GM23338 (cell line): Measurements from ENCODE around the gene CCDC9B. TPM values are rescaled to one million over a fixed set of nuclear protein-coding genes. Genes with fewer than 3 reads are reported as not detected.

Experiments
- ATAC-seq: fragments of 200-7000 bp; cut with Tn5 transposase; 3 replicates; pipeline ENCODE4 v1.9.1; 2020
- DNase-seq: peaks from one replicate; pipeline ENCODE4 v3.0.0-alpha.2; 2015; ENCODE audit warnings: low spot score
- H2AFZ ChIP-seq: fragments of 200-600 bp; sonication (generic); 2 replicates; pipeline ENCODE4 v1.8.0; 2016; ENCODE audit warnings: antibody characterized with exemption, mild to moderate bottlenecking, moderate library complexity
- H3F3A ChIP-seq: fragments of 200-600 bp; sonication (generic); replicated peaks from 2 replicates; pipeline ENCODE4 v1.8.0; 2017; ENCODE audit warnings: antibody characterized with exemption, mixed run types, low read depth
- H3K27ac ChIP-seq: fragments of 200-600 bp; sonication (generic); 2 replicates; pipeline ENCODE4 v1.6.1; 2016; ENCODE audit warnings: low read depth
- H3K27me3 ChIP-seq: fragments of 200-600 bp; sonication (generic); 2 replicates; pipeline ENCODE4 v1.8.0; 2016; ENCODE audit warnings: mild to moderate bottlenecking, mixed run types, moderate library complexity; ENCODE audit not compliant: insufficient read depth
- H3K36me3 ChIP-seq: fragments of 200-600 bp; sonication (generic); 2 replicates; pipeline ENCODE4 v1.8.0; 2016; ENCODE audit warnings: mild to moderate bottlenecking; ENCODE audit not compliant: insufficient read depth
- H3K4me1 ChIP-seq: fragments of 200-600 bp; sonication (generic); 2 replicates; pipeline ENCODE4 v1.8.0; 2016; ENCODE audit warnings: mild to moderate bottlenecking, moderate library complexity; ENCODE audit not compliant: insufficient read depth
- H3K4me2 ChIP-seq: fragments of 200-600 bp; sonication (generic); 2 replicates; pipeline ENCODE4 v1.7.1; 2017; ENCODE audit warnings: mixed run types
- H3K4me3 ChIP-seq: fragments of 200-600 bp; sonication (generic); 2 replicates; pipeline ENCODE4 v1.6.1; 2016; ENCODE audit warnings: mixed run types
- H3K79me2 ChIP-seq: fragments of 200-600 bp; sonication (generic); replicated peaks from 2 replicates; pipeline ENCODE4 v1.8.0; 2017; ENCODE audit warnings: mild to moderate bottlenecking; ENCODE audit not compliant: insufficient read depth
- H3K9me2 ChIP-seq: fragments of 200-600 bp; sonication (generic); 2 replicates; pipeline ENCODE4 v1.8.0; 2017; ENCODE audit not compliant: insufficient read depth
- H4K20me1 ChIP-seq: fragments of 200-600 bp; sonication (generic); replicated peaks from 2 replicates; pipeline ENCODE4 v1.8.0; 2017; ENCODE audit warnings: mild to moderate bottlenecking; ENCODE audit not compliant: insufficient read depth
- H3K27ac Mint-ChIP-seq: 2 replicates; pipeline ENCODE4 v1.8.0; 2020; ENCODE audit warnings: inconsistent platforms, mild to moderate bottlenecking, moderate library complexity, mixed read lengths
- H3K27me3 Mint-ChIP-seq: 3 replicates; pipeline ENCODE4 v1.8.0; 2022; ENCODE audit warnings: low read depth, mild to moderate bottlenecking, moderate library complexity, mixed read lengths, inconsistent platforms; ENCODE audit not compliant: insufficient read depth, poor library complexity
- H3K36me3 Mint-ChIP-seq: 3 replicates; pipeline ENCODE4 v1.8.0; 2021; ENCODE audit warnings: low read depth, mild to moderate bottlenecking, inconsistent platforms, moderate library complexity, mixed read lengths
- H3K4me1 Mint-ChIP-seq: 3 replicates; pipeline ENCODE4 v1.8.0; 2020; ENCODE audit warnings: mild to moderate bottlenecking, inconsistent platforms, mixed read lengths
- H3K4me3 Mint-ChIP-seq: 3 replicates; pipeline ENCODE4 v1.8.0; 2021; ENCODE audit warnings: moderate library complexity, mild to moderate bottlenecking, inconsistent platforms, mixed read lengths
- H3K9me3 Mint-ChIP-seq: 3 replicates; pipeline ENCODE4 v1.8.0; 2020; ENCODE audit warnings: moderate library complexity, mild to moderate bottlenecking, inconsistent platforms, mixed read lengths
- CREB1 ChIP-seq: fragments of 250-450 bp; sonication (Bioruptor Pico); IDR thresholded peaks from 2 replicates; pipeline ENCODE4 v1.5.0; 2020; ENCODE audit warnings: low read depth, mild to moderate bottlenecking, moderate library complexity
- CTCF ChIP-seq, 2 experiments: fragments of 200-600 bp in 1 of 2; sonication (generic) in 1 of 2; conservative IDR thresholded peaks; 2 replicates each; pipeline versions ENCODE4 v1.5.1 to v1.6.1; 2016 to 2017; ENCODE audit warnings: antibody characterized with exemption in 2 of 2, low read depth in 2 of 2, mild to moderate bottlenecking in 2 of 2, moderate library complexity in 1 of 2
- ETS1 ChIP-seq: IDR thresholded peaks from 2 replicates; pipeline ENCODE4 v1.6.1; 2016; ENCODE audit warnings: antibody characterized with exemption
- EZH2 ChIP-seq: fragments of 200-600 bp; sonication (generic); IDR thresholded peaks from one replicate; pipeline ENCODE4 v1.8.0; 2017; ENCODE audit warnings: antibody characterized with exemption, mild to moderate bottlenecking, low read depth; ENCODE audit not compliant: unreplicated experiment
- EZH2phosphoT487 ChIP-seq: fragments of 200-600 bp; sonication (generic); IDR thresholded peaks from one replicate; pipeline ENCODE4 v1.8.1; 2018; ENCODE audit warnings: antibody characterized with exemption; ENCODE audit not compliant: unreplicated experiment
- JUNB ChIP-seq: IDR thresholded peaks from one replicate; pipeline ENCODE4 v1.6.1; 2016; ENCODE audit warnings: antibody characterized with exemption; ENCODE audit not compliant: unreplicated experiment
- POLR2AphosphoS5 ChIP-seq: IDR thresholded peaks from 2 replicates; pipeline ENCODE4 v1.6.1; 2016; ENCODE audit warnings: antibody characterized with exemption, low read depth
- REST ChIP-seq: IDR thresholded peaks from one replicate; pipeline ENCODE4 v1.6.1; 2018; ENCODE audit warnings: antibody characterized with exemption; ENCODE audit not compliant: unreplicated experiment
- STAT1 ChIP-seq: IDR thresholded peaks from one replicate; pipeline ENCODE4 v1.6.1; 2016; ENCODE audit warnings: antibody characterized with exemption; ENCODE audit not compliant: unreplicated experiment
- ZNF114 ChIP-seq: fragments of 250-450 bp; sonication (Bioruptor Pico); IDR thresholded peaks from 2 replicates; pipeline ENCODE4 v1.5.0; 2020; ENCODE audit warnings: mild to moderate bottlenecking, moderate library complexity
- ZNF462 ChIP-seq: fragments of 250-450 bp; sonication (Bioruptor Pico); IDR thresholded peaks from 2 replicates; pipeline ENCODE4 v1.5.0; 2020; ENCODE audit warnings: mild to moderate bottlenecking, moderate library complexity
- polyA plus RNA-seq: library from polyadenylated mRNA; unstranded; fragments of >200 nt; fragmentation: Nextera tagmentation; extraction: Ambion mirVana; gene quantifications from 2 replicates; pipeline ENCODE4 v1.2.1, GENCODE V29; 2016
- total RNA-seq: library from RNA; depleted of rRNA; stranded (reverse); fragments of >200 nt; shearing (Covaris generic); gene quantifications from 2 replicates; pipeline ENCODE4 v1.2.3, GENCODE V29; 2014

CCDC9B gene
- total and polyA plus RNA-seq, 2 experiments from 2014 or later, result 0.18 to 0.97 TPM

- TF ChIP-seq EZH2phosphoT487 (no peak), REST (no peak), EZH2 (no peak), ETS1 (no peak), JUNB (no peak), ZNF114 (CRISPR knock-in tag) (no peak), STAT1 (no peak)
Observed at GRCh38 chr15:40331026-40331425, 9.7 kb downstream of the CCDC9B start (continued).

- Histone ChIP-seq H4K20me1 (peaks cover 4% of the 10 kb centered on the region; the same call in 1 of the 2 replicates), H3K4me1 (peaks cover 42% of the 10 kb centered on the region), H3K79me2 (peaks cover 11% of the 10 kb centered on the region), H3K27ac (no peak overlapping the region), H3K9me2 (0 out of 2 replicates have a peak, but pooled peaks cover 2% of the 10 kb centered on the region), H3F3A (peaks cover 12% of the 10 kb centered on the region; the same call in 1 of the 2 replicates), H3K36me3 (no peaks in the 10 kb centered on the region), H3K4me2 (no peak overlapping the region), H2AFZ (no peak overlapping the region), H3K4me3 (no peak overlapping the region), H3K27me3 (peaks cover 4% of the 10 kb centered on the region)
- H3K4me1 Mint-ChIP-seq, result peaks cover 58% of the 10 kb centered on the region
- peaks cover 20% of the 10 kb centered on the region for H3K36me3 Mint-ChIP-seq
- ATAC-seq, result no peak
- H3K27ac Mint-ChIP-seq, result no peak overlapping the region
- H3K4me3 Mint-ChIP-seq, result no peak overlapping the region
- no peaks in the 10 kb centered on the region for H3K9me3 Mint-ChIP-seq
- peaks cover 9% of the 10 kb centered on the region for H3K27me3 Mint-ChIP-seq
- DNase-seq, result no peak
- TF ChIP-seq CTCF (conservative IDR thresholded peaks at IDR 0.05; ENCODE audit: low read depth in 2 of 2) (no peak), JUNB (no peak), CREB1 (no peak), EZH2phosphoT487 (no peak), ETS1 (no peak), STAT1 (no peak), ZNF114 (CRISPR knock-in tag) (no peak), POLR2AphosphoS5 (no peak), ZNF462 (CRISPR knock-in tag) (no peak)
Observed at GRCh38 chr15:40330368-40330836, 10.3 kb downstream of the CCDC9B start.
